Glutamatergic neuron (in vitro differentiated cells): ENCODE measurements around the gene GOLGA6L7. TPM values are rescaled to one million over a fixed set of nuclear protein-coding genes. Genes with fewer than 3 reads are reported as not detected.

Experiments
- DNase-seq: peaks from one replicate; pipeline ENCODE4 v3.0.0; 2022
- H3K27ac Mint-ChIP-seq: one replicate; pipeline ENCODE4 v1.8.0; 2020; ENCODE audit warnings: mild to moderate bottlenecking, mixed read lengths, inconsistent platforms; ENCODE audit not compliant: unreplicated experiment
- H3K27me3 Mint-ChIP-seq: one replicate; pipeline ENCODE4 v1.8.0; 2020; ENCODE audit warnings: mild to moderate bottlenecking, moderate library complexity, mixed read lengths, inconsistent platforms; ENCODE audit not compliant: unreplicated experiment
- H3K36me3 Mint-ChIP-seq: one replicate; pipeline ENCODE4 v1.8.0; 2020; ENCODE audit warnings: mild to moderate bottlenecking, mixed read lengths, inconsistent platforms; ENCODE audit not compliant: unreplicated experiment
- H3K4me1 Mint-ChIP-seq: one replicate; pipeline ENCODE4 v1.8.0; 2020; ENCODE audit warnings: mild to moderate bottlenecking, low read depth, mixed read lengths, inconsistent platforms; ENCODE audit not compliant: unreplicated experiment
- H3K4me3 Mint-ChIP-seq: one replicate; pipeline ENCODE4 v1.8.0; 2020; ENCODE audit warnings: mild to moderate bottlenecking, mixed read lengths, inconsistent platforms; ENCODE audit not compliant: unreplicated experiment
- H3K9me3 Mint-ChIP-seq: one replicate; pipeline ENCODE4 v1.8.0; 2020; ENCODE audit warnings: mild to moderate bottlenecking, moderate library complexity, mixed read lengths, inconsistent platforms; ENCODE audit not compliant: unreplicated experiment
- total RNA-seq: library from RNA; stranded (reverse); fragmentation: NEBNext Ultra II Directional; extraction: Animal tissue kit (Norgen Biotek cat#: 25700); gene quantifications from one replicate; pipeline ENCODE4 v1.2.1, GENCODE V29; 2021; ENCODE audit not compliant: unreplicated experiment
- TF ChIP-seq, protein P1 (sequence below): fragments of 200-600 bp; sonication (generic); IDR thresholded peaks from one replicate; pipeline ENCODE4 v1.5.0; 2021; ENCODE audit not compliant: partially characterized antibody, unreplicated experiment

GOLGA6L7 gene
- total RNA-seq, 1 donor from 2014 or later: not detected

DNA sequence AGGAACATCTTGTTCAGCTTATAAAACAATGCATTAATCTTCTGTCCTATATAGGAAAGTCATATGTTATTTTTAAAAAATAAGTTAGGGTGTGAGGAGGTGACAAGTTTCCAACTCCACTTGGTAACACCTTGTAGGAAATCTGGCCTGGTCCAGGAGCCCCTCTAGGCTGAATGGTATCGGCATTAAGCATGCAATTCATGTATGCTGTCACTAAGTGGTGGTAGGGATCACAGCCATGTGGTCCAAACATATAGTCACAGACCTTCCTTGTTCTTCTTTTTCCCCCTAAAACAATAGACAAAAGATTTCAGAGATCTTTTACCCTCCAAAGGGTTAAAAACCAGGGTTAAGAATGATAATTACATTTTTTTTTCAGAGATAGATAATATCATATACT is 33.2 kb upstream of the GOLGA6L7 start:
- no peaks in the 10 kb centered on the region for H3K36me3 Mint-ChIP-seq
- H3K27ac Mint-ChIP-seq: no peak overlapping the region
- H3K9me3 Mint-ChIP-seq: peaks cover 10% of the 10 kb centered on the region
- H3K27me3 Mint-ChIP-seq: peaks cover 8% of the 10 kb centered on the region
- DNase-seq: no peak
- H3K4me1 Mint-ChIP-seq: peaks cover 4% of the 10 kb centered on the region
- TF ChIP-seq, protein P1, sequence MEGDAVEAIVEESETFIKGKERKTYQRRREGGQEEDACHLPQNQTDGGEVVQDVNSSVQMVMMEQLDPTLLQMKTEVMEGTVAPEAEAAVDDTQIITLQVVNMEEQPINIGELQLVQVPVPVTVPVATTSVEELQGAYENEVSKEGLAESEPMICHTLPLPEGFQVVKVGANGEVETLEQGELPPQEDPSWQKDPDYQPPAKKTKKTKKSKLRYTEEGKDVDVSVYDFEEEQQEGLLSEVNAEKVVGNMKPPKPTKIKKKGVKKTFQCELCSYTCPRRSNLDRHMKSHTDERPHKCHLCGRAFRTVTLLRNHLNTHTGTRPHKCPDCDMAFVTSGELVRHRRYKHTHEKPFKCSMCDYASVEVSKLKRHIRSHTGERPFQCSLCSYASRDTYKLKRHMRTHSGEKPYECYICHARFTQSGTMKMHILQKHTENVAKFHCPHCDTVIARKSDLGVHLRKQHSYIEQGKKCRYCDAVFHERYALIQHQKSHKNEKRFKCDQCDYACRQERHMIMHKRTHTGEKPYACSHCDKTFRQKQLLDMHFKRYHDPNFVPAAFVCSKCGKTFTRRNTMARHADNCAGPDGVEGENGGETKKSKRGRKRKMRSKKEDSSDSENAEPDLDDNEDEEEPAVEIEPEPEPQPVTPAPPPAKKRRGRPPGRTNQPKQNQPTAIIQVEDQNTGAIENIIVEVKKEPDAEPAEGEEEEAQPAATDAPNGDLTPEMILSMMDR: no peak
- no peak overlapping the region for H3K4me3 Mint-ChIP-seq

GRCh38 chr15:28881170-28881569 is 32.7 kb upstream of the GOLGA6L7 start:
- Mint-ChIP-seq H3K36me3 (no peaks in the 10 kb centered on the region), H3K27ac (no peak overlapping the region), H3K4me1 (peaks cover 4% of the 10 kb centered on the region), H3K27me3 (peaks cover 8% of the 10 kb centered on the region), H3K9me3 (peaks cover 10% of the 10 kb centered on the region), H3K4me3 (no peak overlapping the region)
- no peak for DNase-seq
- TF ChIP-seq, protein P1: no peak

- Mint-ChIP-seq H3K36me3 (no peaks in the 10 kb centered on the region), H3K4me1 (peaks cover 7% of the 10 kb centered on the region), H3K27me3 (peaks cover 9% of the 10 kb centered on the region), H3K27ac (no peak overlapping the region), H3K9me3 (peaks cover 12% of the 10 kb centered on the region), H3K4me3 (no peak overlapping the region)
- no peak for DNase-seq
- TF ChIP-seq, protein P1: no peak
These were observed 32.2 kb upstream of the GOLGA6L7 start for GRCh38 chr15:28880680-28881079.

DNA sequence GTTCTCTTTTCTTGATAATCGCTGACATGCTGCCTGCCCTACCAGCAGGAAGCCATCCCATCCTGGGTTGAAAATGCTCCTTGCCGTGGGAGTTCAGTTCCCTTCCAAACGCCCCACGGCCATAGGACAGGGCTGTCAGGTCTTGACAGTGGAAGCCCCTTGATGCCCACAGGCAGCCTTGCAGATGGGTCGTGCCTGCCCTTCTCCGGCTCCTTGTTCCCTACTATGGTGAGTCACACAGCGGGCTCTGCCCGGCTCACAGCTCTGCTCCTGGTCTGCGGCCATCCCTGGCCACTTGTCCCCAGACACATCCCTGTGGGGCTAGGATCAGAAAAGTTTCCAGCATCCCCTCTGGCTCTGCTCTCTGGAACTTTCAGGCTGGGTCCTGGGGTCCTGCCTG is 31.1 kb upstream of the GOLGA6L7 start:
- Mint-ChIP-seq H3K4me3 (no peak overlapping the region), H3K27me3 (peaks cover 9% of the 10 kb centered on the region), H3K4me1 (peaks cover 10% of the 10 kb centered on the region), H3K36me3 (no peaks in the 10 kb centered on the region), H3K27ac (no peak overlapping the region), H3K9me3 (peaks cover 6% of the 10 kb centered on the region)
- DNase-seq: no peak
- TF ChIP-seq, protein P1: no peak

DNA sequence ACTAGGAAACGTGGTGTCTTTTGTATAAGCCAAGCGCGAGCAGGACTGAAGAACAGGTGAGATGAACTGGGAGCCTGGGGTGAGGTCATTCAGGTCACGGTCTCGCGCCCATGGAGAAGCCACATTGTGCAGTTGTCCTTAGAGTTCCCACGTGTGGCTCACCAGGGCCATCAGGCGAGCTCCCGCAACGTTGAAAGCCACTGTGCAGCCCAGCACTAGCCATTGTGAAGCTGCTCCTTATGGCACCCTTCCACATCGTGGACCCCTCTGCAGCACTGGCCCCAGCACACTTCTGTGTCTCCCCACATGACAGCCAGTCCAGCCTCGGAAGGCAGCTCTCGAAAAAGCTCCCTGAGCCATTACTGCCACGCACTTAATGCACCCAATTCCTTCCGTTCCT is 29.8 kb upstream of the GOLGA6L7 start:
- H3K4me1 Mint-ChIP-seq: peaks cover 12% of the 10 kb centered on the region
- H3K27me3 Mint-ChIP-seq: peaks cover 6% of the 10 kb centered on the region
- no peak overlapping the region for H3K27ac Mint-ChIP-seq
- H3K9me3 Mint-ChIP-seq: peaks cover 9% of the 10 kb centered on the region
- no peak overlapping the region for H3K4me3 Mint-ChIP-seq
- TF ChIP-seq, protein P1: no peak
- no peak for DNase-seq
- peaks cover 4% of the 10 kb centered on the region for H3K36me3 Mint-ChIP-seq
